Activated CD8-positive, alpha-beta memory T cell treated with anti-CD3 and anti-CD28 coated beads, Interleukin-2, amount 50 U/mL, for 1 hour (primary cell): Measurements from ENCODE around the gene HECA.

Experiments used
- DNase-seq: peaks from one replicate; pipeline ENCODE4 v3.0.0-alpha.2; 2020; ENCODE audit errors: extremely low read depth

HECA gene

GRCh38 chr6:139161169-139161568 is 26.3 kb downstream of the HECA start:
- peak; percentile 67 for DNase-seq

- DNase-seq, result peak; percentile 59
Measured at GRCh38 chr6:139161817-139162284, 27.0 kb downstream of the HECA start.

GRCh38 chr6:139164001-139164400 is 29.1 kb downstream of the HECA start:
- DNase-seq, result no peak

DNA sequence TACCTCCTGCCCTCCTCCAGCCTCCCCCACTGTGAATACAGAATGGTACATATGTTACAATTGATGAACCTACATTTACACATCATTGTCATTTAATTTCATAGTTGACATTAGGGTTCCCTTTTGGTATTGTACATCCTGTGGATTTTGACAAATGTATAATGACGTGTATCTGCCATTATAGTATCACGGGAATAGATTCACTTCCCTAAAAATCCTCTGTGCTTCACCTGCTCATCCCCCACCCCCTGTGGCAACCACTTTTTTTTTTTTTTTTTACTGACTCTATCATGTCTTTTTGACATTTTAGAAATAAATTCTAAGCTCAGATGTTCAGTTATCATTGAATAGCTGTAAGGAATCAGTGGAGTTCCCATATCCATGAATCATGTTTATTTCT is 30.4 kb downstream of the HECA start:
- DNase-seq, result no peak

DNA sequence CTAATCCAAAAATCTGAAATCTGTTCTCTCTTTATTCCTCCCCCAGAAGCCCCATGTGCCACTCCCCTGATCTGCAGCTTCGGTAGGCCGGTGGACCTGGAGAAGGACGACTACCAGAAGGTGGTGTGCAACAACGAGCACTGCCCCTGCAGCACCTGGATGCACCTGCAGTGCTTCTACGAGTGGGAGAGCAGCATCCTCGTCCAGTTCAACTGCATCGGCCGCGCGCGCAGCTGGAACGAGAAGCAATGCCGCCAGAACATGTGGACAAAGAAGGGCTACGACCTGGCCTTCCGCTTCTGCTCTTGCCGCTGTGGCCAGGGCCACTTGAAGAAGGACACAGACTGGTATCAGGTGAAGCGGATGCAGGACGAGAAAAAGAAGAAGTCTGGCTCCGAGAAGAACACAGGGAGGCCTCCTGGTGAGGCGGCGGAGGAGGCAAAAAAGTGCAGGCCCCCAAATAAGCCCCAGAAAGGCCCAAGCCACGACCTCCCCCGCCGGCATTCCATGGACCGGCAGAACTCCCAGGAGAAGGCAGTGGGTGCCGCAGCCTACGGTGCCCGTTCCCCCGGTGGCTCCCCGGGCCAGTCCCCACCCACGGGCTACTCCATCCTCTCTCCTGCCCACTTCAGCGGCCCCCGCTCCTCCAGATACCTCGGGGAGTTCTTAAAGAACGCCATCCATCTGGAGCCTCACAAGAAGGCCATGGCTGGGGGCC is 31.5 kb downstream of the HECA start:
- DNase-seq, result no peak

GRCh38 chr6:139166956-139167313 is 32.1 kb downstream of the HECA start:
- no peak for DNase-seq

GRCh38 chr6:139172151-139172550 is 37.3 kb downstream of the HECA start:
- DNase-seq, result no peak

DNA sequence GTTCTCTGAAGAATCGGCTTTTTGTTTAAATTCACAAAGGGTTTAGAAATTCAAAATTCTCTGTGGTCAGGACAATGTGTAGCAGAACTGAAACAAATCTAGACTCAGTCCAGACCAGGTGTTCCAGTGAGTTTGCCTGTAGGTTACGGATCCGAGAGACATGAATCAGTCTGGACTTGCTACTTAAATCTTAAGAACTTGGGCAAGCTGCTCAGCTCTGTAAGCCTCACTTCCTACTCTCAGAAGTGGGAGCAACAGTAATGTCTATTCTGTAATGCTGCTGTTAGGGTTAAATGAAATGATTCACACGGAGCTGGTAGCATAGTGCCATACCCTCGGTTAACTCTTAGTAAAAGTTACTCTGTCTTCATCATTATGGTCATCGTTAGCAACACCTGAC is 37.7 kb downstream of the HECA start:
- DNase-seq, result no peak

DNA sequence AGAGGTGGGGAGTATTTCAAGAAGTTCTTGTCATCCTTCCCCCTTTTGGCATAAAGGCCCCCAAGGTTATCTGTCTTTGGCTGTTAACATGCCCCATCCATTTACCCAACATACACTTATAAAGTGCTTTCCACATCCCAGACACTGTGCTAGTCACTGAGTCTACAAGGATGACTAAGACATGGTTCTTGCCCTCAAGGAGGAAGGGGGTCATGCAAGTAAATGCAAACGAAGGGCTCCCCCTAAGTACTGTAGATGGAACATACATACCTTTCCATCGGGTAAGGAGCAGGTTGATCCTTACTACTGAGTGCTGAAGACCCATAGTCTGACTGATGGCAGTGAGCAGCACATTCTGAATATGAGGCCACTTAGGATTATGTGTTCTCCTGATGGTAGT is 38.3 kb downstream of the HECA start:
- no peak for DNase-seq

DNA sequence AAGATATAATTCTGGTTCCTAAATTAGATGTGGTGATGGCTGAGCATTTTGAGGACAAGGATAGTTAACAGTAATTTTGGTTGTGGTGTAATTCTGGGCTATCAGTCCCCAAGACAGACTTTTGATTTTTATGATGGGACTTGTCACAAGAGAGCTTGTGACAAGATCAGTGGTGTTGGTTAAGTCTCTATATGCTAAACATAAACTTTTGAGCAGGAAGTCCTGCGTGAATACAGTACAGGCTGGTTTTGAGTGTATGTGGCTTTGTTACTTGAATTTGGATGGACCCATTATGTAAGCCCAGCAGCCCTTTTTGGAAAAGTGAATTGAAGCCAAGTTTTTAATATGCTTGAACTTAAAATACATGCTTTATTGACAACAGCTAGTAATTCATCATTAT is 38.9 kb downstream of the HECA start:
- no peak for DNase-seq

DNA sequence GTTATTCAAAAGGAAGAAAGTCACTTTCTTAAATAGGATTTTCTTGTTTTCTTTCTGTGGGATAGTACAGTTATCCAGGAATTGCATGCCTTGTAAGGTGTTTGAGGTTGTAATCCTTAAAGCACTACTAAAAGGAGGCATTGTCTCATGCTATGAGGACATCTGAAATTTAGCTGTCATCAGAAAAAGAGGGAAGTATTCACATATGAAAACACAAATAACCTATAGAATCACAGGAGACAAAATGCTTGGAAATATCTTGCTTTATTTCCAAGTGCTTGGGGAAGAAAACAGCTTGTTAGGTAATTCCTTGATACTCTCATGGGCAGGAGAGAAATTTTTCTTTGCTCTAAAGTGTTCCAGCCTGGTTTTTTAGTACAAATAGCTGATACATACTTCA is 40.1 kb downstream of the HECA start:
- DNase-seq, result no peak

DNA sequence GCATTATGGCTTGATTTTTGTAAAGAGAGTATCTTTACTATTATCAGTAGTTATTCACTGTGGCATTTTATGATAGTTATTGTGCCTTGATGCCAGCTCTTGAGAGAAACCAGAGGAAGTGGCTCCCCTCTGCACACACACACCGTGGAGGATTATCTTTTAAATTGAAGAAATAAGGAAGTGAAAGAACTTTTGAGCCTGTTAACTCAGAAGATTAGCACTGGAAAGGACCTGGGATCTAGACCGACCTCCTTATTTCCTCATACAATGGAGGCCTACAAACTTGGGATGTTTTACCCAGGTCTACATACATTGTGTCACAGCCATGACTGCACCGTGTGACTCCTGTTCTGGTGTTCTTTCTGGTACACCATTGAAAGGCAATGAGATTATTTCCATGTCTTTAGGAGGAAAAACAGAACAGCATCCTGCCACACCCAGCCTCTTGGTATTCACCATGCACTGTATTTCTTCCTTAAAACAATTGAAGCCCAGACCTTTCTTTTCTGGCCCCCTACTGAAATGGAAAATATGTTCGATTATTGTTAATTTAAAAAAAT is 40.6 kb downstream of the HECA start:
- no peak for DNase-seq

- DNase-seq, result no peak
Measured at GRCh38 chr6:139181236-139181635, 46.4 kb downstream of the HECA start.

- no peak for DNase-seq
Measured at GRCh38 chr6:139184047-139184446, 49.2 kb downstream of the HECA start.

- no peak for DNase-seq
Measured at GRCh38 chr6:139184459-139184858, 49.6 kb downstream of the HECA start.

GRCh38 chr6:139186242-139186641 is 51.4 kb downstream of the HECA start:
- no peak for DNase-seq

DNA sequence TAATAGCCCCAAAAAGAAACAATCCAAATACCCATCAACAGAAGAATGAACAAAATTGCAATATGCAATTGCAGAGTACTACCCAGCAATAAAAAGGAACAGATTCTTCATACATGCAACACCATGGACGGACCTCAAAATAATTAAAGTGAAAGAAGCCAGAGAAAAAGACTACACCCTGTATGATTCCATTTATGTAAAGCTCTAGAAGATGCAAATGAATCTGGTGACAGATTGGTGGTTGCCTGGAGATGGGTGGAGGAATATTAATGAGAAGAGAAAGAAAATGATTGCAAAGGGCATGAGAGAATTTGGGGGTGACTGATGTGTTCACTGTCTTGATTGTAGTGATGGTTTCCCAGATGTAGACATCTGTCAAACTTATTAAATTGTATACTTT is 51.8 kb downstream of the HECA start:
- DNase-seq, result no peak

DNA sequence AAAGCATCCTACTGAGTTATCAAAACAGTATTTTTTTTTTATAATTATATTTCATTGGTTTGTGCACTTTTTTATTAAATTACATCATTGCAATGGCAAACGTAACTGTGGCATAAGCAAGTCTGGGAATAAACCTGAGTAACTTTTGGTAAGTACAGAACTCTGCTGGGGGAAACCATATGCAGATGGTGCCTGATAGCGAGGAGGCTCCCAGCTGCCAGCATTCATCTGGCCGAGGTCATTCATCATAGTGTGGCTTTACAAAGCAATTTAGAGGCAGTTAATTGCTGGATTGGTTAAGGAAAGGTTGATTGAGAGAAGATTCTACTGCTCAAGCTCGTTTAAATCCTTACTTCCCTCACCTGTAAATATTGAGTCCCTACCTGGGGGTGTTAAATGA is 52.6 kb downstream of the HECA start:
- DNase-seq, result no peak

DNA sequence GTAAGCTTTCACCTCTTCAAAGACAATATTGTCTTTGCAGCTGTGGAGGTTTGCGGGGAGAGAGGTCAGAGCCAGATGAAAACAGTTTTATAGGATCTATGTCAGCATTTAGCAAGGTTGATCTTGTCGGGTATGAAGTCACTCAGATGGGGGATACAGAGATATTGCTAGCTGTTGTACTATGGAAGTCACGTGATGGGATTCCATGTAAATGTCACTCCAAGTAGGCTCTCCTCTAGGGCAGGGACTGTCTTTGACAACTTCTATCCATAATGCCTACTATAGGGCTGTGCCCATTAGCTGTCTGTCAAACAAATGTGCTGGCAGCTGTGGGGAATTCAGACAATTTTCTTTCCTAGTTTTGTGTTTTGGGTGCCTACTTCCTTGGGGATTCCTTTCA is 54.8 kb downstream of the HECA start:
- no peak for DNase-seq

DNA sequence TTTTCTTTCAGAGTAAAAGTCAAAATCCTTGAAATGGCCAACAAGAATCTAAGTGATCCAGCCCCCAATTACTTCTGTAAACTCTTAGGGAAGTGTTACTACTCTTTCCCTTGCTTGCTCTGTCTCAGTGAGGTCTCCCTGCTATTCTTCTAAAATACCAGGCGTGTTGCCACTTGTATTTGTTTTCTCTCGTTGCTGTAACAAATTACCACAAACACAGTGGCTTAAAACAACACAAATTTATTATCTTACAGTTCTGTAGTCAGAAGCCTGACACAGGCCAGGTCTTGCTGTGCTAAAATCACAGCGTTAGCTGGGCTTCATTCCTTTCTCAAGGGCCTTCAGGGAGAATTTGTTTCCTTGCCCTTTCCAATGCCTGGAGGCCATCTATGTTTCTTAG is 59.9 kb downstream of the HECA start:
- no peak for DNase-seq

DNA sequence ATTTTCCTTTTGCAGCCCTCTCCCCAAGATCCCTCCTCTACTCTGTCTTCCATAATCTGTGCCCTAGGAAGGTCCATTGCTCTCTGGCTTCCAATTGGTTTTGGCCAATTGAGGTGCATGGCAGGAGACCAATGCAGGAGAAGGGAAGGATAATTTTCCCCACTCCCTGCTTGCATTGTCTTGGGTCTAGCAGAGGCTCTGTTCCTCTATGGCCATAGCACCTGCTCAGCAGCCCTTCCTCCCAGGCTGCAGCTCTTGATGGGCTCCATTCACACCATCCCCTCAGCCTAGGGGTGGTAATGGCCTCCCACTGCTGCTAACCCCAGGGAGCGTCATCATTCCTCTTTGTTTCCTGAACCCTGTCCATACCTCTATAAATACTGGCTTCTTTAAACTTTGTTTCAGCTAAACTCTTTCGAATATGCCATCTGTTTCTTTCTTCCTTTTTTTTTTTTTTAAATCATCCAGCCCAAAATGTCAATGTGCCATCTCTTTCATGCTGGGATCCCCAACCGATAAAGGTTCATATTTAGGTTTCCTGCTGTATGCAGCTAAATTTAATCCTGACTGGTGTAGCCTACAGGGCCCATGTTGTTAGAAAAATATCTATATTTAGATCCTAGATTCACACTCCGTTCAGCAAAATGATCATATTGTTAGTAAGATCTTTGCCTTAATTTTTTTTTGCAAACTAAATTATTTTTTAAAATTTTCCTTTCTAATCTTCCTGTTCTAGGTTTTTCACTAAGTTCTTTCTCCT is 63.8 kb downstream of the HECA start:
- DNase-seq, result no peak

DNA sequence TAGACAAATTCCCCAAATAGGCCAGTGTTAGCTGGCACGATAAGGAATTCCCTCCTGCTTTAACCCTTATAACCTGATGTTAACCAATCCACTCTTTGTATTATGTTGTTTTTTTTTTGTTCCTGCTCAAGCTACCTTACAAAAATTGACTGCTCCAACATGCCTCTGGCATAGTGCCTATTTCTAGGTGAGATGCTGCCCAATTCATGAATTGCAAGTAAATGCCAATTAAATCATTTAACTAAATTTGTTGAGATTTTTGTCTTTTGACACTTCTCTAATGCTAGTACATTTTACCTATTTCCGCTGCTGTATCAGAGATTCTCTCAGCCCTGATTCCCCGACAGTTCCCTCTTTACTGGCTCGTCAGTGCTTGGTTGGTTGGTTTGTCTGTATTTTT is 66.5 kb downstream of the HECA start:
- DNase-seq, result no peak

DNA sequence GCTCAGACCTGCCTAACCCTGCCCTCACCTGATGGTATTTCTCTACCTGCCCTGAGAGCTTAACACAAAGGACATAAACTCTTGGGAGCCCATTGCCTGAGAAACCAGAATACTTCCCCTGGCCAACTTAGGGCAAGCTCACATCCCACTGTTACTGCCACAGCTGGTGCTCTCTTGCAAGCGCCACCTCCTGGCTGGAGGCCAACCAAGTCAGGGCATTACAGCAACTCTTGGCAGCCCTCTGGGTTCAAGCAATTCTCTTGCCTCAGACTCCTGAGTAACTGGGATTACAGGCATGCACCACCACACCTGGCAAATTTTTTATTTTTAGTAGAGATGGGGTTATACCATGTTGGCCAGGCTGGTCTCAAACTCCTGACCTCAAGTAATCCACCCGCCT is 70.1 kb downstream of the HECA start:
- DNase-seq, result no peak
